HG02852 (cell line): ENCODE results near the gene CRB2.

Experiments
- ATAC-seq: cut with Tn5 transposase; IDR thresholded peaks from one replicate; pipeline ENCODE4 v1.9.1; 2021; ENCODE audit warnings: mild to moderate bottlenecking, moderate library complexity; ENCODE audit not compliant: unreplicated experiment

The CRB2 gene

DNA sequence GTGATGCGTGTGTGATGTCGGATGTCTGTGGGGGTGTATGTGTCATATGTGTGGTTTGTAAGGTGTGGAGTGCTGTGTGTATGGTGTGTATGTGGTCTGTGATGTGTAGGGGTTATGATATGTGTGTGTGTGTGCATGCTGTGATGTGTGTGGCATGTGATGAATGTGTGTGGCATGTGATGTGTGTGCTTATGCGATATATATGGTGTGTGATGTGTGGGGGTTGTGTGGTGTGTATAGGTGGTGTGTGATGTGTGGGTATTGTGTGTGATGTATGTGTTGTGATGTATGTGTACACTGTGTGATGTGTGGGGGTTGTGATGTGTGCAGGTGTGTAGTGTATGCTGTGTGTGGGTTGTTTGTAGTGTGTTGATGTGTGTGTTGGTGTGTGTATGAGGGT, 9.2 kb upstream of the CRB2 start:
- ATAC-seq = no peak

DNA sequence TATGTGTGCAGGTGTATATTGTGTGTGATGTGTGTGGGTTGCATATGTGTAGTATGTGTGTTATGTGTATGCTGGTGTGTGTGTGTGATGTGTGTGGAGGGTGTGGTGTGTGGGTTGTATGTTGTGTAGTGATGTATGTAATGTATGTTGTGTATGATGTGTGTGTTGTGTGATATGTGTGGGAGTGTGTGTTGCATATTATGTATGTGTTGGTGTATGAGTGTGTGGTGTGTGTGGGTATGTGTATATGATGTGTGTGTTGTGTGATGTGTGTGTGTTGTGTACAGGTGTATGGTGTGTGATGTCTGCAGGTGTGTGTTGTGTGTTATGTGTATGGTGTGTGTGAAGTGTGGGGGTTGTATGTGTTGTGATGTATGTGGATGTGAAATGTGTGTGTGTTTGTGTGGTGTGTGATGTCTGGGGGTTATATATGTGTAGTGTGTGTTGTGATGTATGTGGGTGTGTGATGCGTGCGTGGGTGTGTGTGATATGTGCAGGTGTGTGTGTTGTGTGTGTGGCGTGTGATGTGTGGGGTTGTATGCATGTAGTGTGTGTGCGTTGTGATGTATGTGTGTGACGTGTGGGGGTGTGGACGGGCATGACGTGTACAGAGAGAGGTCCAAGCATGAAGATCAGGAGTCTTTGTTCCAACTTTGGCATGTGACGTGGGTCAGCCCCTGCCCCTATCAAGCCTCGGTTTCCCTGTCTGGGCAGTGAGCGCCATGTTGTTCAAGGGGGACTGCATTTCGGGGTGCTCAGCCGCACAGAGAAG, 8.5 kb upstream of the CRB2 start:
- ATAC-seq = no peak

DNA sequence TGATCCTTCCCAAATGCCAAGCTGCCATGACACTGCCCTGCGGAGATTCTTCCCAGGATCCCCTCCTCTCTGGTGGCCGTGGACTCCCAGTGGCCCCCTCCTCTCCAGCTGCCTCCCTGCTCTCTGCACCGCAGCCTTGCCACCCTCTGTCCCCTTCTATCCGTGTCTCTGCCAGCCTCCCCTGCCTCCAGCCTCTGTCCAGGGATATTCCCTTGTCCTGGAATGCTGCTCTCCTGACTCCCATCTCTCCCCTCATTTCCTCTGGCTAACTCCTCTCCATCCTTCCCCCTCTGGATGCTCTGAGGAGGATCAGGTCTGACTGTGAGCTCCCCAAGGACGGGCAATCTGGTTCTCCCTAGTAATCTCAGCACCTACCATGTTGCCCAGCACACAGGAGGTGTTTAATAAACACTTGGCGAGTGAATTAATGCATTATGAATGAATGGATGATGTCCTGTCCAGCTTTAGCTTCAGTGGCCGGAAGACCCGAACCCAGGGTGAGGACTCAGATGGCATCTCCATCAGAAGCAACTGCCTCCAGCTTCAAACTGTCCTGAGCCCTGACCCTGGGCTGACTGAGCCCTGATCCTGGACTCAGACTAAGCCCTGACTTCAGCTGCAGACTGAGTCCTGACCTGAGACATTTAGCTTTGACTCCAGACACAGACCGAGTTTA, 7.5 kb upstream of the CRB2 start:
- ATAC-seq = no peak

GRCh38 chr9:123349033-123349432, 7.0 kb upstream of the CRB2 start:
- no peak for ATAC-seq

- ATAC-seq = peak; percentile 71
Observed at GRCh38 chr9:123349691-123350480, 6.1 kb upstream of the CRB2 start.

- ATAC-seq = no peak
Observed at GRCh38 chr9:123350590-123351310, 5.2 kb upstream of the CRB2 start.

- no peak for ATAC-seq
Observed at GRCh38 chr9:123353041-123353440, 3.0 kb upstream of the CRB2 start.

DNA sequence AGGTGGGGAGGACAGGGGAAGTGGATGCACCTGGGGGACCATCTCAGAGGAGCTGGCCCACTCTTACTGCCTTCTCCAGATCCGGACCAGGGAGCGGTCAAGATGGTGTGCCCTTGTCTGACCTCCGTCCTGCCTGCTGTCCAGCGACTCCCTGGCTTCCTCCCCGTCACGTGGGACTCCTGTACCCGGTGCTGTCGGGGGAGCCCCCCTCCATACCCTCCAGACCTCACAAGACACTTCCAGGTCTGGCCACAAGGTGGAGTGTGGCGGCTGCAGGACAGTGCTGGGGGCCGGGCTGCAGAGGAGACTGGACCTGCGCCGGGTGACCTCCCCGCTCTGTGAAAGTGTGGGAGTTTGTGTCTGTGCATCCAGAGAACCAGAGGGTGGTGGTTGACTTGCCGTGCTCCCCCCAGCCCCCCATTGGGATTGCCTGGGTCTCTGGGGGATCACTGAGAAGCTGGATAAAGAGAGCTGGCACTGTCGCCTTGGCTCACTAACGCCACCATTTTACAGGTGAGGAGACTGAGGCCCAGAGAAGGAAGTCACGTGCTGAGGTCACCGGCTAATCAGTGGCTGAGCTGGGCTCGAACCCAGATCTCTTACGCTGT, 1.9 kb upstream of the CRB2 start:
- peak; percentile 69 for ATAC-seq

GRCh38 chr9:123354806-123355508, 1.0 kb upstream of the CRB2 start:
- no peak for ATAC-seq

- no peak for ATAC-seq
Observed at GRCh38 chr9:123356851-123357742, 1.1 kb downstream of the CRB2 start.

DNA sequence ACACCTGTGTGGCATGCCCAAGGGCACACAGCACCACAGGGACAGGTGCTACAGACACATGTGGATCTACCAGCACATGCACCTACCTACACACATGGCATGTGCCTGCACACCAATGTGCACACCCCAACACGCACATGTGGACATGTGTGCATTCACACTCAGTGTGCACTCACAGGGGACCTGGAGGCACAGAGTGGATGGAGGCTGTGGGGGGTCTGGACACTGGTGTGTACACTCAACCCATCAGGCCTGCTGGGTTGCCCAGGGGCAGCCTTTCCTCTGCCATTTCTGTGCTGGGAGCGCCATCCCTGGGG, 1.7 kb downstream of the CRB2 start:
- no peak for ATAC-seq

GRCh38 chr9:123358181-123358905, 2.3 kb downstream of the CRB2 start:
- no peak for ATAC-seq

DNA sequence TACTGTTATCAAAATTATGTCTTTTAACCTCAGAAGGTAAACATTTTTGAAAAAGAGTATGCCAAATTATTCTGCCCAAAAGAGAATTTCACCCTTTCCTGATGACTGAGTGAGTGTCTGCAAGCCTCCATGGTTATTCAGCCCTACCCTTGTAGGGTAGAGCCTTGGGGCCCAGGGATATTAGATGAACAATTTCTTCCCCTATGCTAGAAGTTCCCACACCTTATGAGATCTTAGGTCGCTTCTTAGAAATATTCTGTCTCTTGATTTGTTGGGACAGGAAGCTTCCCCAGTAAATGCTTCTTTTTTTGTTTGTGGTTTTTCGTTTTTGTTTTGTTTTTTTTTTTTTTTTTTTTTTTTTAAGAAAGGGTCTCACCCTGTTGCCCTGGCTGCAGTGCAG, 3.1 kb downstream of the CRB2 start:
- no peak for ATAC-seq

DNA sequence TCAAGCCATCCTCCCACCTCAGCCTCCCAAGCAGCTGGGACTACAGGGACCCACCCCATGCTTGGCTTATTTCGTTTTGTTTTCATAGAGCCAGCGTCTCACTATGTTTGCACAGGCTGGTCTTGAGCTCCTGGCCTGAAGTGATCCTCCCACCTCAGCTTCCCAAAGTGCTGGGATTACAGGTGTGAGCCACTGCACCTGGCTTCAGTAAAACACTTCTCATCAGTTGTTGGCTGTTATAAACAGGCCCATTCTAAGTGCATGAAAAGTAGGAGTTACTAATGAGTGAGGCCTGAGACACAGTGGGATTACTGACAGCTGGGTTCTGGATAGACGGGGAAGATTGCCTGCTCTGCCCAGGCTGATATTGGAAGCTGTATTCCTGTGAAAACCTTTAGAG, 3.5 kb downstream of the CRB2 start:
- no peak for ATAC-seq

DNA sequence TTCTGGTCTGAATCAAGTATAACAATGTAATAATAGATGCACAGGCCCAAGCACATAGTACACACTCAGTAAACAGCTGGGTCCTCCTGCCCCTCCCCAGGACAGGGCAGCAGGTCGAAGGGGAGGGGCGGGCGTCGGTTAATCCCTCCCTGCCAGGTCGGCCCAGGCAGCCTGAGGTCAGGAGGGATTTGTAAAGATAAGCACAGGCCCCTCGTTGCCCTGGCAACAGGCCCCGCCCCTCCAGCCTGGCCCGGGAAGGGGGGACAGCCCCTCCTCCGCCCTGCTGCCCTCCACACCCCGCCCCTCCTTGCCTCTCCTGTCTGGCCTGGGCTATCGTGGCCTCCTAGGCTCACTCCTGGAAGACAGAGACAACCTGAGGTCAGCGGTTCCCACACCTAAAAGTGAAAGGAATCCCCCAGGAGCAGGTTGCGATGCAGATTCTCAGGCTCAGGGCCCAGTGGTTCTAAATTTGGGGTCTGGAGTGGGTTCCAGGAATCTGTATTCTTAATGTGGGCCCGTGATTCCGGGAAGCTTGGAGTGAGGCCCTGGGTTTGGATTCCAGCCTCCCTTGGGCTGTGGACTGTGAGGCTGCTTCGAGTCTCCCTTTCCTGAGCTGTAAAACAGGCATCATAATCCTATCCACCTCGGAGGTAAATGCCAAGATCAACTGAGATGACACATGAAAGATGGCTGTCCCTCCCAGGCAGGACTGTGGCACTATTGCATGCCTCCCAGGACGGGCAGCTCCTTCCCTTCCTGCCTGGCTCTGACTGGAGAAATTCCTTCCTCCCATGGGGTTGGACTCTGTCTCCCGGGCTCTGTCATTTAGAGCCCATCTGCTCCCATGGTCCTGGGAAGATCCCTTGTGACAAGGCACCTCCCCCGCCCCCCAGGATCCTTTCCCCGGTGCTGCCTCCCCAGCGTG, 4.4 kb downstream of the CRB2 start:
- ATAC-seq = no peak

DNA sequence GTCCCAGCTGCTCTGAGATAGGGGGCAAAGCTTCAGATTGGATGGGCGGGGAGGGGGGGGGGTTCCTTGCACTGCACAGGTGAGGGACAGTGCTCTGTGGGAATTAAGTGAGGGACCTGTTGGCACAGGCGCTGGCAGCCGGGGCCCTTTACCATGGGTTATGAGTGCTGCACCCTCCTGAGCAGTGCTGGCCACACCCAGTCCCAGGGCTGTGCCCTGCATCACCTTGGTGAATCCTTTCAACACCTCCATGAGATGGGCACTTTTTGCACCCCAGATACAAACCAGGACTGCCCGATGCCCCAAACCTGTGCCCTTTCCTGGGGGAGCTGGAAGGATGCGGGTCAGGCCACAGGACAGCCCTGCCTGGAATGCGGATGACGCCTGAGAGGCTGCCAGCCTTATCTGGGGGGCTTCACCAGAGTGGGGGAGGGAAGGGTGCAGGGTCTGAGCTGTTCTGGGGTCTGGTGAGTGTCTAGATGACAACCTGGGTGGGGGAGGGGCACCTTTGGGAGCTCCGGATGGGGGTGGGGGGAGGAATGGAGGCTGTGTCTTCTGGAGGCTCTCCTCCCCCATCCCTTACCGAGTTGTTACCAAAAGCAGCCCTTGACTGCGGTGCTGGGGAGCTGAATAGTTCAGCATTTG, 5.2 kb downstream of the CRB2 start:
- no peak for ATAC-seq
